ENCODE data around the gene ABCC3. TPM values are rescaled to one million over a fixed set of nuclear protein-coding genes. Genes with fewer than 3 reads are reported as not detected.

Gene ABCC3
- total RNA-seq, 1 donor from 2014 or later: 0.67 TPM

GRCh38 chr17:50618941-50619340 is 15.7 kb upstream of the ABCC3 start:
- Mint-ChIP-seq H3K4me1 (ENCODE audit: unreplicated experiment) (peaks cover 5% of the 10 kb centered on the region), H3K27me3 (ENCODE audit: unreplicated experiment) (peaks cover 9% of the 10 kb centered on the region), H3K4me3 (ENCODE audit: unreplicated experiment) (no peak overlapping the region), H3K27ac (ENCODE audit: unreplicated experiment) (peak overlapping the region; percentile 53), H3K36me3 (ENCODE audit: low read depth, unreplicated experiment) (no peaks in the 10 kb centered on the region), H3K9me3 (ENCODE audit: unreplicated experiment) (no peaks in the 10 kb centered on the region)
- TF ChIP-seq CTCF (IDR thresholded peaks at IDR 0.05; ENCODE audit: unreplicated experiment): no peak
- no peak for DNase-seq (ENCODE audit: low spot score)

- Mint-ChIP-seq H3K4me3 (ENCODE audit: unreplicated experiment) (no peak overlapping the region), H3K36me3 (ENCODE audit: low read depth, unreplicated experiment) (no peaks in the 10 kb centered on the region), H3K27ac (ENCODE audit: unreplicated experiment) (no peak overlapping the region), H3K9me3 (ENCODE audit: unreplicated experiment) (no peaks in the 10 kb centered on the region), H3K4me1 (ENCODE audit: unreplicated experiment) (peaks cover 3% of the 10 kb centered on the region), H3K27me3 (ENCODE audit: unreplicated experiment) (peaks cover 7% of the 10 kb centered on the region)
- TF ChIP-seq CTCF (IDR thresholded peaks at IDR 0.05; ENCODE audit: unreplicated experiment): no peak
- no peak for DNase-seq (ENCODE audit: low spot score)
Observed at GRCh38 chr17:50619489-50619888, 15.2 kb upstream of the ABCC3 start.

GRCh38 chr17:50620237-50620636 is 14.4 kb upstream of the ABCC3 start:
- H3K27me3 Mint-ChIP-seq (ENCODE audit: unreplicated experiment): peaks cover 7% of the 10 kb centered on the region
- H3K4me3 Mint-ChIP-seq (ENCODE audit: unreplicated experiment): no peak overlapping the region
- H3K27ac Mint-ChIP-seq (ENCODE audit: unreplicated experiment): no peak overlapping the region
- no peak for DNase-seq (ENCODE audit: low spot score)
- no peak for TF ChIP-seq CTCF (IDR thresholded peaks at IDR 0.05; ENCODE audit: unreplicated experiment)
- H3K4me1 Mint-ChIP-seq (ENCODE audit: unreplicated experiment): peaks cover 3% of the 10 kb centered on the region
- H3K9me3 Mint-ChIP-seq (ENCODE audit: unreplicated experiment): no peaks in the 10 kb centered on the region
- no peaks in the 10 kb centered on the region for H3K36me3 Mint-ChIP-seq (ENCODE audit: low read depth, unreplicated experiment)

GRCh38 chr17:50620858-50621257 is 13.8 kb upstream of the ABCC3 start:
- no peaks in the 10 kb centered on the region for H3K9me3 Mint-ChIP-seq (ENCODE audit: unreplicated experiment)
- H3K4me3 Mint-ChIP-seq (ENCODE audit: unreplicated experiment): no peak overlapping the region
- peaks cover 3% of the 10 kb centered on the region for H3K4me1 Mint-ChIP-seq (ENCODE audit: unreplicated experiment)
- no peak overlapping the region for H3K27ac Mint-ChIP-seq (ENCODE audit: unreplicated experiment)
- H3K27me3 Mint-ChIP-seq (ENCODE audit: unreplicated experiment): peaks cover 7% of the 10 kb centered on the region
- TF ChIP-seq CTCF (IDR thresholded peaks at IDR 0.05; ENCODE audit: unreplicated experiment): no peak
- DNase-seq (ENCODE audit: low spot score): peak; percentile 50
- H3K36me3 Mint-ChIP-seq (ENCODE audit: low read depth, unreplicated experiment): no peaks in the 10 kb centered on the region

GRCh38 chr17:50621574-50622031 is 13.1 kb upstream of the ABCC3 start:
- Mint-ChIP-seq H3K4me1 (ENCODE audit: unreplicated experiment) (peaks cover 3% of the 10 kb centered on the region), H3K36me3 (ENCODE audit: low read depth, unreplicated experiment) (no peaks in the 10 kb centered on the region), H3K27ac (ENCODE audit: unreplicated experiment) (no peak overlapping the region), H3K9me3 (ENCODE audit: unreplicated experiment) (no peaks in the 10 kb centered on the region), H3K27me3 (ENCODE audit: unreplicated experiment) (peaks cover 7% of the 10 kb centered on the region), H3K4me3 (ENCODE audit: unreplicated experiment) (no peak overlapping the region)
- no peak for DNase-seq (ENCODE audit: low spot score)
- TF ChIP-seq CTCF (IDR thresholded peaks at IDR 0.05; ENCODE audit: unreplicated experiment): no peak
